PFSK-1 (cell line): Measurements from ENCODE around the gene ARSG.

Experiments
- POLR2AphosphoS5 ChIP-seq: IDR thresholded peaks from 2 replicates; pipeline ENCODE4 v1.6.1; 2012; ENCODE audit warnings: low read depth, mild to moderate bottlenecking, control low read depth, low read length, moderate library complexity
- TF ChIP-seq, protein P1 (sequence below), 2 experiments: IDR thresholded peaks; 2 replicates each; pipeline versions ENCODE4 v1.6.1 to v1.8.0; 2011 to 2012; ENCODE audit warnings: low read depth in 2 of 2, low read length in 2 of 2, control low read depth in 1 of 2, inconsistent platforms in 1 of 2, mild to moderate bottlenecking in 1 of 2, moderate library complexity in 1 of 2; ENCODE audit not compliant: insufficient read depth in 1 of 2

DNA sequence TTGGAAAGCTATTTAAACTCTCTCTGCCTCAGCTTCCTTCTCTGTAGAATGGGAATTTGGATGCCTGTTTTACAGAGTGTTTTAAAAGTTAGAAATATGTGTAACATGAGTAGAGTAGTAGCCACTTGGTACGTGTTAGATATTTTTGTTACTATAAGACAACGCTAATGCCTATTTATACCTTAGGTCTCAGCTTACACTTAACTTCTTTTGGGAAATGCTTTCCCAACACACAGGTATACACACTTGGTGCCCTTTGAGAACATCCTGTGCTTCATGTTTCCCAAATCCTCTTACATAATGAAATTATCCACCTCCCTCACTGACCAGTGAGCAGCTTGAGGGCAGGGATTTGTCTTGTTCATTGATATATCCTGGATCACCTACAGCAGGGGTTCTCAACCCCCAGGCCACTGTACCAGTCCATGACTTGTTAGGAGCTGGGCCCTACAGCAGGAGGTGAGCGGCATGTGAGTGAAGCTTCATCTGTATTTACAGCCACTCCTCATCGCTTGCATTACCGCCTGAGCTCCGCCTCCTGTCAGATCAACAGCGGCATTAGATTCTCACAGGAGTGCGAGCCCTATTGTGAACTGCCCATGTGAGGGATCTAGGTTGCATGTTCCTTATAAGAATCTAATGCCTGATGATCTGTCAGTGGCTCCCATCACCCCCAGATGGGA is 33.5 kb downstream of the ARSG start:
- TF ChIP-seq, protein P1, sequence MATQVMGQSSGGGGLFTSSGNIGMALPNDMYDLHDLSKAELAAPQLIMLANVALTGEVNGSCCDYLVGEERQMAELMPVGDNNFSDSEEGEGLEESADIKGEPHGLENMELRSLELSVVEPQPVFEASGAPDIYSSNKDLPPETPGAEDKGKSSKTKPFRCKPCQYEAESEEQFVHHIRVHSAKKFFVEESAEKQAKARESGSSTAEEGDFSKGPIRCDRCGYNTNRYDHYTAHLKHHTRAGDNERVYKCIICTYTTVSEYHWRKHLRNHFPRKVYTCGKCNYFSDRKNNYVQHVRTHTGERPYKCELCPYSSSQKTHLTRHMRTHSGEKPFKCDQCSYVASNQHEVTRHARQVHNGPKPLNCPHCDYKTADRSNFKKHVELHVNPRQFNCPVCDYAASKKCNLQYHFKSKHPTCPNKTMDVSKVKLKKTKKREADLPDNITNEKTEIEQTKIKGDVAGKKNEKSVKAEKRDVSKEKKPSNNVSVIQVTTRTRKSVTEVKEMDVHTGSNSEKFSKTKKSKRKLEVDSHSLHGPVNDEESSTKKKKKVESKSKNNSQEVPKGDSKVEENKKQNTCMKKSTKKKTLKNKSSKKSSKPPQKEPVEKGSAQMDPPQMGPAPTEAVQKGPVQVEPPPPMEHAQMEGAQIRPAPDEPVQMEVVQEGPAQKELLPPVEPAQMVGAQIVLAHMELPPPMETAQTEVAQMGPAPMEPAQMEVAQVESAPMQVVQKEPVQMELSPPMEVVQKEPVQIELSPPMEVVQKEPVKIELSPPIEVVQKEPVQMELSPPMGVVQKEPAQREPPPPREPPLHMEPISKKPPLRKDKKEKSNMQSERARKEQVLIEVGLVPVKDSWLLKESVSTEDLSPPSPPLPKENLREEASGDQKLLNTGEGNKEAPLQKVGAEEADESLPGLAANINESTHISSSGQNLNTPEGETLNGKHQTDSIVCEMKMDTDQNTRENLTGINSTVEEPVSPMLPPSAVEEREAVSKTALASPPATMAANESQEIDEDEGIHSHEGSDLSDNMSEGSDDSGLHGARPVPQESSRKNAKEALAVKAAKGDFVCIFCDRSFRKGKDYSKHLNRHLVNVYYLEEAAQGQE (IDR thresholded peaks at IDR 0.05; ENCODE audit: insufficient read depth in 1 of 2, low read depth in 2 of 2, low read length in 2 of 2): no peak
- no peak for TF ChIP-seq POLR2AphosphoS5
